Liver (tissue), 9 donors: ENCODE data around the gene POU3F4. TPM values are rescaled to one million over a fixed set of nuclear protein-coding genes. Genes with fewer than 3 reads are reported as not detected.

ENCODE experiments used
- DNase-seq: peaks from one replicate; pipeline ENCODE4 v3.0.0-alpha.2; 2017; ENCODE audit warnings: low spot score
- H3K27ac ChIP-seq, 2 donors: one replicate each; pipeline ENCODE4 v1.7.0; 2013; ENCODE audit warnings: inconsistent platforms in 2 of 2, low read length in 2 of 2, control low read depth in 1 of 2, low read depth in 1 of 2, mild to moderate bottlenecking in 1 of 2
- H3K27me3 ChIP-seq, 4 donors: one replicate each; pipeline versions ENCODE4 v1.6.1 to v1.7.0; 2013; ENCODE audit warnings: low read length in 3 of 4, inconsistent platforms in 1 of 4, mild to moderate bottlenecking in 1 of 4, moderate library complexity in 1 of 4; ENCODE audit not compliant: control insufficient read depth in 4 of 4, insufficient read depth in 4 of 4
- H3K36me3 ChIP-seq, 4 donors: one replicate each; pipeline versions ENCODE4 v1.6.1 to v1.7.0; 2013; ENCODE audit warnings: low read length in 3 of 4, mild to moderate bottlenecking in 3 of 4, low read depth in 1 of 4, moderate library complexity in 1 of 4; ENCODE audit not compliant: control insufficient read depth in 4 of 4, insufficient read depth in 3 of 4
- H3K4me1 ChIP-seq, 4 donors: one replicate each; pipeline versions ENCODE4 v1.6.1 to v1.7.0; 2013; ENCODE audit warnings: low read length in 3 of 4, mild to moderate bottlenecking in 3 of 4, moderate library complexity in 1 of 4; ENCODE audit not compliant: control insufficient read depth in 4 of 4, insufficient read depth in 4 of 4
- H3K4me3 ChIP-seq, 3 donors: one replicate each; pipeline versions ENCODE4 v1.6.1 to v1.7.0; 2013; ENCODE audit warnings: low read length in 3 of 3, control low read depth in 1 of 3, low read depth in 1 of 3, mild to moderate bottlenecking in 1 of 3
- H3K9ac ChIP-seq, 2 donors: one replicate each; pipeline ENCODE4 v1.7.0; 2013; ENCODE audit warnings: low read length in 2 of 2, mild to moderate bottlenecking in 2 of 2, moderate library complexity in 2 of 2, control low read depth in 1 of 2, low read depth in 1 of 2
- H3K9me3 ChIP-seq, 4 donors: one replicate each; pipeline versions ENCODE4 v1.6.1 to v1.7.0; 2013; ENCODE audit warnings: low read length in 3 of 4; ENCODE audit not compliant: control insufficient read depth in 4 of 4
- ATF3 ChIP-seq: IDR thresholded peaks from 2 replicates; pipeline ENCODE4 v1.6.1; 2016; ENCODE audit warnings: antibody characterized with exemption
- EGR1 ChIP-seq, 2 donors: IDR thresholded peaks; 2 replicates each; pipeline ENCODE4 v1.6.1; 2016 to 2018; ENCODE audit warnings: antibody characterized with exemption in 2 of 2, low read depth in 2 of 2
- FOXA1 ChIP-seq: IDR thresholded peaks from 2 replicates; pipeline ENCODE4 v1.6.1; 2016; ENCODE audit warnings: antibody characterized with exemption
- FOXA2 ChIP-seq: IDR thresholded peaks from 2 replicates; pipeline ENCODE4 v1.6.1; 2016; ENCODE audit warnings: antibody characterized with exemption
- GABPA ChIP-seq, 2 donors: IDR thresholded peaks in 1 of 2; conservative IDR thresholded peaks in 1 of 2; 2 replicates each; pipeline ENCODE4 v1.6.1; 2016; ENCODE audit warnings: antibody characterized with exemption in 2 of 2, mild to moderate bottlenecking in 1 of 2, moderate library complexity in 1 of 2
- HNF4A ChIP-seq, 2 donors: conservative IDR thresholded peaks; 2 replicates each; pipeline ENCODE4 v1.6.1; 2016; ENCODE audit warnings: antibody characterized with exemption in 2 of 2, mild to moderate bottlenecking in 2 of 2
- HNF4G ChIP-seq: IDR thresholded peaks from 2 replicates; pipeline ENCODE4 v1.6.1; 2016; ENCODE audit warnings: antibody characterized with exemption
- JUND ChIP-seq, 2 donors: IDR thresholded peaks; 2 replicates each; pipeline ENCODE4 v1.6.1; 2016; ENCODE audit warnings: antibody characterized with exemption in 2 of 2
- NR2F2 ChIP-seq: IDR thresholded peaks from 2 replicates; pipeline ENCODE4 v1.6.1; 2016; ENCODE audit warnings: antibody characterized with exemption
- RAD21 ChIP-seq, 2 donors: IDR thresholded peaks; 2 replicates each; pipeline ENCODE4 v1.6.1; 2016; ENCODE audit warnings: antibody characterized with exemption in 2 of 2, mild to moderate bottlenecking in 2 of 2
- REST ChIP-seq: IDR thresholded peaks from 2 replicates; pipeline ENCODE4 v1.6.1; 2016; ENCODE audit warnings: antibody characterized with exemption, mild to moderate bottlenecking
- RXRA ChIP-seq, 2 donors: IDR thresholded peaks; 2 replicates each; pipeline ENCODE4 v1.6.1; 2017 to 2018; ENCODE audit warnings: antibody characterized with exemption in 2 of 2, mild to moderate bottlenecking in 1 of 2
- SP1 ChIP-seq: IDR thresholded peaks from 2 replicates; pipeline ENCODE4 v1.6.1; 2018; ENCODE audit warnings: antibody characterized with exemption, mild to moderate bottlenecking
- TAF1 ChIP-seq: conservative IDR thresholded peaks from 2 replicates; pipeline ENCODE4 v1.6.1; 2016; ENCODE audit warnings: antibody characterized with exemption, mild to moderate bottlenecking
- YY1 ChIP-seq: IDR thresholded peaks from 2 replicates; pipeline ENCODE4 v1.6.1; 2016; ENCODE audit warnings: antibody characterized with exemption, mild to moderate bottlenecking
- WGBS: extraction: QIAGEN DNeasy Blood & Tissue Kit; methylation state at CpG from one replicate; pipeline ENCODE4 v1.1.7; 2013; 5-methylcytosine and 5-hydroxymethylcytosine counted together
- polyA plus RNA-seq, 2 donors: library from polyadenylated mRNA; stranded (reverse) in 1 of 2; unstranded in 1 of 2; fragments of 200-250 nt in 1 of 2; fragments of >200 nt in 1 of 2; fragmentation: Nextera tagmentation in 1 of 2; extraction: Ambion mirVana in 1 of 2; gene quantifications; one replicate each; pipeline versions ENCODE4 v1.2.1 to v1.2.3, GENCODE V29; 2013 to 2015
- total RNA-seq, 2 donors: library from RNA; depleted of rRNA; stranded (reverse); fragments of >200 nt; gene quantifications; one replicate each; pipeline ENCODE4 v1.2.3, GENCODE V29; 2014
- TF ChIP-seq, protein P1 (sequence below): IDR thresholded peaks from 2 replicates; pipeline ENCODE4 v1.6.1; 2016; ENCODE audit warnings: antibody characterized with exemption
- TF ChIP-seq, protein P2 (sequence below): IDR thresholded peaks from 2 replicates; pipeline ENCODE4 v1.6.1; 2016; ENCODE audit warnings: antibody characterized with exemption
- TF ChIP-seq, protein P3 (sequence below): fragments of 150-350 bp; IDR thresholded peaks from 2 replicates; pipeline ENCODE4 v1.5.1; 2017; ENCODE audit warnings: improper control_type of control experiment, low read depth, low read length; ENCODE audit not compliant: missing input control
- donor health status: healthy.
- donor health status: healthy.
- donor health status: healthy.
- donor health status: healthy.
- donor health status: healthy.

Gene POU3F4
- total and polyA plus RNA-seq, 4 donors: not detected

DNA sequence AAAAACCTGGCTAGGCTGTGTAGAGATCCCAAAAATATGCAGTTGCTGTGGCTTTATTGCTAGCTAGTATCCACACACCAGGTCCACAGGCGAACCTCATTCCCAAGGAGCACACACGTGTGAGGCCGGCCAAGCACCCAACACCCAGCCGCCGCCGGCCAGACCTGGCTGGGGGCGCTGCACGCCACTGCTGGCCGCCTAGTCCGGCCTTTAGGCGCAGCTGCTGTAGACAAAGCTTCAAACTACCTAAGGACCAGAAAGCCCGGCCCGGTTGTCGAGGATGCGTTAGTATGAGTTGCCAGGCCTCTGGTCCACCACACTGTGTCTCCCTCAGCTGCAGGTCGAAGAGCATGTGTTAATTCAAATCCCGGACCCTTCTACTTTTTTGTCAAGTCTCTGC is 3.1 kb downstream of the POU3F4 start (continued):
- no peak for TF ChIP-seq HNF4G
- TF ChIP-seq, protein P1, sequence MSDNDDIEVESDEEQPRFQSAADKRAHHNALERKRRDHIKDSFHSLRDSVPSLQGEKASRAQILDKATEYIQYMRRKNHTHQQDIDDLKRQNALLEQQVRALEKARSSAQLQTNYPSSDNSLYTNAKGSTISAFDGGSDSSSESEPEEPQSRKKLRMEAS: no peak
- no peak for TF ChIP-seq RAD21 (IDR thresholded peaks at IDR 0.05)
- TF ChIP-seq FOXA1: no peak
- no peak for TF ChIP-seq TAF1
- TF ChIP-seq EGR1 (IDR thresholded peaks at IDR 0.05; ENCODE audit: low read depth in 2 of 2): no peak
- TF ChIP-seq GABPA (IDR thresholded peaks at IDR 0.05 in 1 of 2, conservative IDR thresholded peaks at IDR 0.05 in 1 of 2): no peak
- no peak for TF ChIP-seq ATF3

GRCh38 chrX:83512111-83512510 is 4.0 kb downstream of the POU3F4 start:
- DNase-seq: no peak
- TF ChIP-seq, protein P1: no peak
- TF ChIP-seq HNF4G: no peak
- no peak for TF ChIP-seq HNF4A (conservative IDR thresholded peaks at IDR 0.05)
- TF ChIP-seq, protein P2, sequence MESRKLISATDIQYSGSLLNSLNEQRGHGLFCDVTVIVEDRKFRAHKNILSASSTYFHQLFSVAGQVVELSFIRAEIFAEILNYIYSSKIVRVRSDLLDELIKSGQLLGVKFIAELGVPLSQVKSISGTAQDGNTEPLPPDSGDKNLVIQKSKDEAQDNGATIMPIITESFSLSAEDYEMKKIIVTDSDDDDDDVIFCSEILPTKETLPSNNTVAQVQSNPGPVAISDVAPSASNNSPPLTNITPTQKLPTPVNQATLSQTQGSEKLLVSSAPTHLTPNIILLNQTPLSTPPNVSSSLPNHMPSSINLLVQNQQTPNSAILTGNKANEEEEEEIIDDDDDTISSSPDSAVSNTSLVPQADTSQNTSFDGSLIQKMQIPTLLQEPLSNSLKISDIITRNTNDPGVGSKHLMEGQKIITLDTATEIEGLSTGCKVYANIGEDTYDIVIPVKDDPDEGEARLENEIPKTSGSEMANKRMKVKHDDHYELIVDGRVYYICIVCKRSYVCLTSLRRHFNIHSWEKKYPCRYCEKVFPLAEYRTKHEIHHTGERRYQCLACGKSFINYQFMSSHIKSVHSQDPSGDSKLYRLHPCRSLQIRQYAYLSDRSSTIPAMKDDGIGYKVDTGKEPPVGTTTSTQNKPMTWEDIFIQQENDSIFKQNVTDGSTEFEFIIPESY: no peak
- no peak for TF ChIP-seq REST
- no peak for TF ChIP-seq SP1
- TF ChIP-seq ATF3: no peak
- TF ChIP-seq, protein P3, sequence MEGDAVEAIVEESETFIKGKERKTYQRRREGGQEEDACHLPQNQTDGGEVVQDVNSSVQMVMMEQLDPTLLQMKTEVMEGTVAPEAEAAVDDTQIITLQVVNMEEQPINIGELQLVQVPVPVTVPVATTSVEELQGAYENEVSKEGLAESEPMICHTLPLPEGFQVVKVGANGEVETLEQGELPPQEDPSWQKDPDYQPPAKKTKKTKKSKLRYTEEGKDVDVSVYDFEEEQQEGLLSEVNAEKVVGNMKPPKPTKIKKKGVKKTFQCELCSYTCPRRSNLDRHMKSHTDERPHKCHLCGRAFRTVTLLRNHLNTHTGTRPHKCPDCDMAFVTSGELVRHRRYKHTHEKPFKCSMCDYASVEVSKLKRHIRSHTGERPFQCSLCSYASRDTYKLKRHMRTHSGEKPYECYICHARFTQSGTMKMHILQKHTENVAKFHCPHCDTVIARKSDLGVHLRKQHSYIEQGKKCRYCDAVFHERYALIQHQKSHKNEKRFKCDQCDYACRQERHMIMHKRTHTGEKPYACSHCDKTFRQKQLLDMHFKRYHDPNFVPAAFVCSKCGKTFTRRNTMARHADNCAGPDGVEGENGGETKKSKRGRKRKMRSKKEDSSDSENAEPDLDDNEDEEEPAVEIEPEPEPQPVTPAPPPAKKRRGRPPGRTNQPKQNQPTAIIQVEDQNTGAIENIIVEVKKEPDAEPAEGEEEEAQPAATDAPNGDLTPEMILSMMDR: no peak
- no peak for TF ChIP-seq RAD21 (IDR thresholded peaks at IDR 0.05)
- no peak for TF ChIP-seq JUND (IDR thresholded peaks at IDR 0.05)
- TF ChIP-seq NR2F2: no peak
- TF ChIP-seq TAF1: no peak
- TF ChIP-seq YY1: no peak
- TF ChIP-seq GABPA (IDR thresholded peaks at IDR 0.05 in 1 of 2, conservative IDR thresholded peaks at IDR 0.05 in 1 of 2): no peak
- TF ChIP-seq EGR1 (IDR thresholded peaks at IDR 0.05; ENCODE audit: low read depth in 2 of 2): no peak
- no peak for TF ChIP-seq FOXA1
- TF ChIP-seq FOXA2: no peak
- TF ChIP-seq RXRA (IDR thresholded peaks at IDR 0.05): no peak
- Histone ChIP-seq H3K4me3 (no peak overlapping the region), H3K27me3 (peaks cover 0 to 17% (median 5%) of the 10 kb centered on the region in 4 donors), H3K9me3 (peaks cover 0 to 5% (median 0%) of the 10 kb centered on the region in 4 donors), H3K4me1 (peaks cover 4 to 14% (median 10%) of the 10 kb centered on the region in 4 donors), H3K36me3 (no peaks in the 10 kb centered on the region), H3K27ac (no peak overlapping the region), H3K9ac (no peak overlapping the region)
- 75% methylated on average over 14 of the region's 14 CpGs for WGBS
